GM18499 (cell line): ENCODE data around the gene FGD4.
"Not testable (repeated sequence)": the region's sequence is repeated elsewhere in the genome, so short reads cannot be mapped to it uniquely, and the experiment has no call there.

Source experiments
- ATAC-seq: cut with Tn5 transposase; IDR thresholded peaks from one replicate; pipeline ENCODE4 v1.9.1; 2021; ENCODE audit warnings: moderate number of reproducible peaks; ENCODE audit not compliant: insufficient read depth, unreplicated experiment

The FGD4 gene

GRCh38 chr12:32488132-32488531 lies 88.8 kb downstream of the FGD4 start:
- no peak for ATAC-seq

- no peak for ATAC-seq
Measured at GRCh38 chr12:32489070-32489469, 89.7 kb downstream of the FGD4 start.

DNA sequence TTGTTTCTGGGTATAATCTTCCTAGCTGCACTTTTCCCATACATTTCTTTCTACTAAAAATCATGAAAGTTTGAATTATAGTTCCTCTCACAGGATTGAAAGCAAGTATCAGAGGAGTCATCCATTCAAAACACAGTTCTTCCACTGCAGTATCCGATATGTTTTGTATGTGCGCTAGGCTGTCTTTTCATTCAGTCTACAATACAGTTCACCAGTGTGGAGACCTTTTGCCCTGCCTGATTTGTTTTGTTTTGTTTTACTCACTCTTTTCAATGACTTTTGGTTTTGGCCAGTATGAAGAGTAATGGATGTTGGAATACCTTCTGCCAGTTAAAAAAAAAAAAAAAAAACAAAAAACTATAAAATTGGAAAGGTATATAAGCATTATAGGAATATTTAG lies 91.4 kb downstream of the FGD4 start:
- no peak for ATAC-seq

DNA sequence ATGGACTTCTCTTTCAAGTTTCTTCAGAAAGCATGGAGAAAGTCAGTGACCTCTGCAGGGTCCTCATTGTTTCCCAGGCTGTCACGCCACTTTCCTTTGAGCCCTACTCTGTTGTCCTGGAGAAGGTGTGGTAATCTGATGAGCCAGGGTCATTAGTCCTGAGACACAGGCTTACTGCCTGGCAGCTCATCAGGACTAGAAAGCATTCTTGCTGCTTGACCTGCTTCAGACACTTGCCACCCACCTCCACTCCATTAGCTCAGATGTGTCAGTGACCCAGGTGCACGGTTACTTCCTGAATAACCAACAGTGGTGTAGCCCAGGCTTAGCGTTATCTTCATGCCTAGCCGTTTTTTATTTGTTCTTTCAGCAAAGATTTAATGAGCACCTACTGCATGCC lies 93.9 kb downstream of the FGD4 start:
- no peak for ATAC-seq

GRCh38 chr12:32494656-32495055 lies 95.3 kb downstream of the FGD4 start:
- ATAC-seq = no peak

- no peak for ATAC-seq
Measured at GRCh38 chr12:32496946-32497345, 97.6 kb downstream of the FGD4 start.

DNA sequence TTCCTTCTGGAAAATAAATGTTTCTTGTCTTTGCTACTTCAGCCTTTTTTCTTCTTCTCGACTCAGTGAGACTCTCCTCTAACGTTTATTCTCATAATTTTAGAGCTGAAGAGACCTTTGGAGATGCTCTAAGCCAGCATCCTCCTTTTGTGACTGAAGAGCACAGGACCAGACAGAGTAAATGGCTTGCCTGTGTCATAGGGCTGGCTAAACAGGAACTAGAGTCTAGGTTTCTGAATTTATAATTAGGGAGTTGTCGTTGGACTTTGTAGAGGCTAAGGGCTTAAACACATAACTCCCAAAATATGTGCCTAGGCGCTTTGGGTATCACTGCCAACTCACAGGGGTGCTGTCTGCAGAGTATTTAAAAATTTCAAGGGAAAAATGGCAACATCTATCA lies 98.5 kb downstream of the FGD4 start:
- no peak for ATAC-seq

DNA sequence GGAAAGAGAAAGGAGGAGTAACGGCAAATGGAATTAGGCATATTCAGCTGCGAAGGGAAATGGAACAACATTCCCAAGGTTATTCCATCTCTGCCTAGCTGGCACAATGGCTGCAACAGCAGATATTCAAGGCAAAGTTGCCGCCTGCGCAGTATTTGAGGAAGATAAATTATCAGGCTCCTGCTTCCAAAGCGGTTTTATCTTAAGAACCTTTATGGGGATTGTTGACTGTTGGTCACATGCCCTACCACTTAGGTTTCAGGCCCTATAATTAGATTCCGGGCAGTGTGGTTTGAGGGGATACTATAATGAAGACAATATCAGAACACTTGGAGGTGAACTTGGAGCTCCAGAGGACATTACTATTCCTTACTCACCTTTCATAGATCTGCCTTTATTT lies 99.7 kb downstream of the FGD4 start:
- no peak for ATAC-seq

DNA sequence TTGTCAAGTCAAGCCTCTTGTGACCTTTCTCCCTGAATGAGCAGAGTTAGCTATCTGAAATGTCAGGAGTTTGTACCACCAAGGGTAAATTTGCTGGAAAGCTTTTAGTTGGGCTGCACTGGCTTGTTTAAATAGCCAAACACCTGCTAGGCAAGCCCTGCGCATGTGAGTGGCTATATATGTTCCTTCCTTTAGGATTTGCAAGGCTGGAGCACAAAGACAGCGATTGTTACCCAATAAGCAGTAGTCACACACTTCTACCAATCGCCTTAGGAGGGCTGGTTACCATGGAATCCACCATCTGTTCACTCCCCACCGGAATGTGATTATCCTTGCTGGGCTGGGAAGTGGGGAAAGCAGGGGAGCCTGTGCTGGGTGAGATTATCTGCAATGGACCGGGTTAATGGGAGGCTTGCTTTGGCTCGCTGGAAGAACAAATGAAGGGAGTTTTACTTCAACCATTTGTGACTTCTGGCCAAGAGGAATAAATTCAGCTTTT lies 102.5 kb downstream of the FGD4 start:
- no peak for ATAC-seq

- no peak for ATAC-seq
Measured at GRCh38 chr12:32502693-32503502, 103.5 kb downstream of the FGD4 start.

GRCh38 chr12:32503730-32504129 lies 104.4 kb downstream of the FGD4 start:
- ATAC-seq = no peak

GRCh38 chr12:32504591-32504990 lies 105.2 kb downstream of the FGD4 start:
- ATAC-seq = no peak

DNA sequence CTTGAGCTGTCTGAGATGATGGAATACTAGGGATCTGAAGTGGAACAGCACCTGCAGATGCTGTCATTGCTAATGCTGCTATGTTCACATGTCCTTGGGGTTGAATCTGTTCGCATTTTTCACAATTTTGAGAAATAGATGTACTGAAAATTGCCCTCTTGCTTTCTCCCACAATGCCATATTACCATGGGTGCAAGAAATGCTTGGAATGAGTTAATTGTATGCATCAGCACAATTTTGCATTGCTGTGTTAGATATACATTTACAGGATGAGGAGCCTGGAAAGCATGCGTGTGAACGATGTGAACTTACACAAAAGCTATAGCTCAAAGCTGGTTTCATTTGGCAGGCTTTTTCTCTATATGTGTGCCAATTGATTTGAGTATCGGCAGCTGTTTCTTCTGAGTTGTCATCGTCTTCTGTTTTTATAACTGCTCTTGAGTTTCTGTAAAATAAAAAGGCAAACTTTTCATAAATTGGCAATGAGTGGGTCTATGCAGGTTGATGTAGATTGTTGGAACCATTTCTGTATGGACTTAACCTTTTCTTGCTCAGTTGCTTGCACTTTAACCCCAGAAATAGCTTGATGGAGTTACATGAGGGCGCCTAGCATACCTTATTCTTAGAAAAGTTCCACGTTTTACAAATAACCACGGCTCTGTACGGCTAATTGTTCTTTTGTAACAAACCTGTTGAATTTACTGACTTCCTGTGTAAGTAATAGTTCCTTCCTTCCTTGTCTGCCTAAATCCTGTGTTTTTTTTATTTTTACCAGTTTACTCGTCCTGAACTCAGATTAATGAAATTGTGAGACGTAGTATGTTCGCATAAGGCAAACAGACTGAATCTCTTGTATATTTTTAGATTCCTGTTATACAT lies 105.9 kb downstream of the FGD4 start:
- ATAC-seq = no peak

GRCh38 chr12:32507096-32507941 lies 108.0 kb downstream of the FGD4 start:
- not testable (repeated sequence) for ATAC-seq

DNA sequence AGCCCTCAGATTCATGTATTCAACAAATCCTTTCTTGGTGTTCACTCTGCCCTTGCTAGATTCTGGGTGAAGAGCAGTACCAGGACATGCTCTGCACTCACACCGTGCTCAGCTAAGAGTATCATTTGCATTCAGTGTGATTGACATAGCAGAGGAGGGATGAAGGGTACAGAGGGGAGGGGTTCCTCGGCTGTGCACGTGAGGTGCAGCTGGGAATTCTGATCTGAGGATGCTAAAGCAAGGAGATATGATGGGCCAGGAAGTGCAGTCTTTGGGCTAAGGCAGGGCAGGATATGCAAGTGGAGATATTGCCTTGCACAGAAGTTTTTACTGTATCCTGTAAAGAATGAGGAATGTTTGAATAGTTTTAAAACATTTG lies 108.6 kb downstream of the FGD4 start:
- no peak for ATAC-seq

DNA sequence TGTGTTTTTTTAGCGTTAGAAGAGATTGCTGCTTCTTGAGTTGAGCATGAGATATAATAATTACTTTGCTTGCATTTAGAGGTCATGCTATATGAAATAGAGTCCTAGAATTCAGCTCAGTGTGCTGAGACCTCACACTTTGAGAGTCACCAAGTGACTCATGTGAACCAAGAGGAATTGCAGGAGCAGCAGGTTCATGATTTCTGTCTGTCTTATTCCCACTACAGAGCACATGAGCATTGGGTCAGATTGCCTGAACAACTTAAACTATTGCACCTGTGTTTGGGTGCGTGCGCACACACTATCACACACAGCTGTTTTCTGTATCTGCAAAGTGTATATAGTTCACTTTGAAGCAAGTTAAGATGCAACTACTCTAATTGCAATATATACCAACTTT lies 109.3 kb downstream of the FGD4 start:
- ATAC-seq = no peak

DNA sequence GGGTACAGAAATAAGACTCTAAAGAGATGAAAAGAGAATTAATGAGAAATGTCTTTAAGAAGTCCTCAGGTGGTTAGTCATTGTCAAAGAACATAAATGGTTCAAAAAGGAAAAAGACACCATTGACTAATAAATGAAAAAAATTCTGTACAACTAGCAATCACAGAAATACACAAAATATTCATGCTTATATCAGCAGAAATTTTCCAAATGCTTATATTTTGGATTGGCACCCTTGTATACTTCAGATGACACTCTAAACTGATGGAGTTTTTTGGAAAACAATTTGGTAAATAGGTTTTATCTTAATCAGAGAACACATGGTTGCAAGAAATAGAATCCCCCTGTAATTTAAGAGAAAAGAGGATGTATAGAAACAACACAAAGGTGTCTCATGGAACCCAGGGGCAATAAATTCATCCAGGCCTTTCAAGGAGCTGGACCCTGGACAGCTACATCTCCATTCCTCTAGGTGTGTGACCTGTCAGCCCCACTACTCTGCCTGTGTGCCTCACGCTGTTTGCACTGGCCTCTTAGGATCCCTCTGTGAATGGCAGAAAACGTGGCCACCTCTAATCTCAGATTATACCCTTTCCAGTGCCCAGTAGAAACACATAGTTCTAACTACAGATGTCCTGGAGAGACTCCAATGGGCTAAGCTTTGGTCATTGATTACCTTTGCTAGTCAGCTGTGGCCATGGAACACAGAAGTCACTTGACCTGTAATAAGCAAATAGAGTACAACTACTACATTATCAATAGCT lies 110.2 kb downstream of the FGD4 start:
- no peak for ATAC-seq

GRCh38 chr12:32511976-32512375 lies 112.6 kb downstream of the FGD4 start:
- not testable (repeated sequence) for ATAC-seq

DNA sequence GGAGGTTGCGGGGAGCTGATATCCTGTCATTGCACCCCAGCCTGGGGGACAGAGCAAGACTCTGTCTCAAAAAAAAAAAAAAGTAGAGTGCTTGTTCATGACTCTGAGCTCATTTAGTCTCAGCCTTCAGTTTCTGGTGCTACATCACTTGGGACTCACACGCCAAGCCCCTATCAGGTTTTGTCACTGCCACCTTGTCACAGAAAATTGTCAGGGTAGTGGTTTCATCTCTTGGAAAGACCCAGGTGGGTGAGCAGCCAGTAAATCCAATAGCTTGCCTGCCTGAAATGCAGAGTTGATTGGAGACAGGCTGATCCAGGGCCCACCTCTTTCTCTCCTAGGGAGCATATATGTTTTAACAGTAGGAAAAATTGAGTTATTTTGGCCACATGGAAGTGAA lies 113.0 kb downstream of the FGD4 start:
- no peak for ATAC-seq

DNA sequence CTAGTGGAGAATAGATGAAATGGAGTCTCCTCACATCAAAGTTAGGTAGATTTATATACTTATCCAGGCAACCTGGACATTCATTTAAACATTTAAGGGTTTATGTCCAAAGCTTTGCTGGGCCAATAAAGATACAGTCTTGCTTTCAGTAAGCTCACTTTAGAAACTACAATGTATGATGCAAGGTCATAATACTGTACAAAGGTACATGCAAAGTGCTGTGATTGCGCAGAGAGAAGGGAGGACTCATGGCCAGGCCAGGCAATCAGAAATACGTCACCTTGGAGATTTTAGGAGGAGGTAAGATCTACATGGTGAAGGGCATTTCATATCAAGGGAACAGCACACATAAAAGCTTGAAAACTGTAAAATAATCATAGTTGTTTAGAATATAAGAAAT lies 113.6 kb downstream of the FGD4 start:
- ATAC-seq = no peak
